Keratinocyte (primary cell): ENCODE results near the gene HOXB2.

ENCODE experiments used
- CTCF ChIP-seq, 3 experiments: IDR thresholded peaks in 1 of 3; conservative IDR thresholded peaks in 1 of 3; optimal IDR thresholded peaks in 1 of 3; 2 replicates in 2 of 3; 3 replicates in 1 of 3; pipeline versions ENCODE3 to v1.5.1; 2011; ENCODE audit warnings: low read length in 3 of 3, mild to moderate bottlenecking in 3 of 3, moderate library complexity in 2 of 3, control low read depth in 1 of 3, inconsistent platforms in 1 of 3; ENCODE audit not compliant: insufficient read depth in 2 of 3; ENCODE audit errors: extremely low read depth in 1 of 3
- EZH2 ChIP-seq: IDR thresholded peaks from one replicate; pipeline ENCODE4 v1.6.1; 2012; ENCODE audit warnings: inconsistent platforms, mild to moderate bottlenecking, low read length, moderate library complexity

- no peak for TF ChIP-seq CTCF (optimal IDR thresholded peaks at IDR 0.05 in 1 of 3, IDR thresholded peaks at IDR 0.05 in 1 of 3, conservative IDR thresholded peaks at IDR 0.05 in 1 of 3; ENCODE audit: extremely low read depth in 1 of 3, insufficient read depth in 2 of 3, low read length in 3 of 3)
- TF ChIP-seq EZH2, result no peak
Observed at GRCh38 chr17:48514477-48514876, 30.4 kb downstream of the HOXB2 start.
